ENCODE results near the gene NELL1. TPM values are rescaled to one million over a fixed set of nuclear protein-coding genes. Genes with fewer than 3 reads are reported as not detected.

NELL1 gene
- total RNA-seq, 1 donor from 2014 or later: not detected

DNA sequence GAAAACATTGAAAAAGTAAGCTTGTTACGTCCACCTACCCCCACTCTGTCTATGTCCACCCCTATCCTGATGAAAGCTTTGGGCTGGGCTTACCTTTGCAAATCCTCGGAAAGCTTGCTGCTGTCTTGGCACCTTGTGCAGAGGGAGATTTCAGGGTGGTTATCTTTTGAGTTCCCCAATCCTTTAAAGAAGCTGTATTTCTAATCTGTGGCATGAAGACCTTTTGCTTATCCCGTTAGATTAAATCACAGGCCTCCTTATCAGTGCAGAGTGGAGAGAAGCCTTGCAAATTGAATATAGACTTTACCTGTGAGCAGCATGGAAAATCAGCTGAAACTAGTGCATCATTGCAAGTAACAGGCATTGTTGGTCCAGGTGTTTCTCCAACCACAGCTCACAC, 942.9 kb downstream of the NELL1 start:
- peaks cover 2% of the 10 kb centered on the region for H3K9me3 Mint-ChIP-seq
- intact Hi-C loops (cut with micrococcal nuclease): no loop called here
- CTCF ChIA-PET: no interaction called here
- H3K4me1 Mint-ChIP-seq: no peaks in the 10 kb centered on the region
- TF ChIP-seq, protein P1, sequence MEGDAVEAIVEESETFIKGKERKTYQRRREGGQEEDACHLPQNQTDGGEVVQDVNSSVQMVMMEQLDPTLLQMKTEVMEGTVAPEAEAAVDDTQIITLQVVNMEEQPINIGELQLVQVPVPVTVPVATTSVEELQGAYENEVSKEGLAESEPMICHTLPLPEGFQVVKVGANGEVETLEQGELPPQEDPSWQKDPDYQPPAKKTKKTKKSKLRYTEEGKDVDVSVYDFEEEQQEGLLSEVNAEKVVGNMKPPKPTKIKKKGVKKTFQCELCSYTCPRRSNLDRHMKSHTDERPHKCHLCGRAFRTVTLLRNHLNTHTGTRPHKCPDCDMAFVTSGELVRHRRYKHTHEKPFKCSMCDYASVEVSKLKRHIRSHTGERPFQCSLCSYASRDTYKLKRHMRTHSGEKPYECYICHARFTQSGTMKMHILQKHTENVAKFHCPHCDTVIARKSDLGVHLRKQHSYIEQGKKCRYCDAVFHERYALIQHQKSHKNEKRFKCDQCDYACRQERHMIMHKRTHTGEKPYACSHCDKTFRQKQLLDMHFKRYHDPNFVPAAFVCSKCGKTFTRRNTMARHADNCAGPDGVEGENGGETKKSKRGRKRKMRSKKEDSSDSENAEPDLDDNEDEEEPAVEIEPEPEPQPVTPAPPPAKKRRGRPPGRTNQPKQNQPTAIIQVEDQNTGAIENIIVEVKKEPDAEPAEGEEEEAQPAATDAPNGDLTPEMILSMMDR (IDR thresholded peaks at IDR 0.05): no peak
- no peak overlapping the region for H3K4me3 Mint-ChIP-seq
- no peak overlapping the region for H3K27ac Mint-ChIP-seq
- DNase-seq (no peak), ATAC-seq (ENCODE audit: low read depth) (no peak)
- no peaks in the 10 kb centered on the region for H3K36me3 Mint-ChIP-seq (ENCODE audit: low read depth)
- POLR2A ChIA-PET: no interaction called here
- H3K27me3 Mint-ChIP-seq: no peaks in the 10 kb centered on the region

DNA sequence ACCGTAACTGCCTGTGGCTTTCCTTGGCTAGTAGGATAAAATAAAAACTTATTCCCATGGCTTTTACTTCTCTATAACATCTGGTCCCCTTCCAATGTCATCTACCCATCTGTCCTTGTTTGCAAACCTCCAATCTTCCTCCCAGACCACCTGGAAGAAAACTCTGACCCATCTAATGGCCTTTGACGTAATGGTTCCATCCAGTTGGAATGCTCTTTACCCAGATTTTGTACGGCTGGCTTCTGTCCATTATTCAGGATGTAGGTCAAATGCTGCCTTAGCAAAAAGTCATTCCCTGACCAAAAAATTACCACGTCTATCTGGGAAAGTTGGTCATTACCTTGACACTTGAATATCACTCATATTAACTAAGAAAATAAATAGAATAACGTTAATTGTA, 945.6 kb downstream of the NELL1 start:
- intact Hi-C loops (cut with micrococcal nuclease): no loop called here
- Mint-ChIP-seq H3K4me1 (no peaks in the 10 kb centered on the region), H3K27ac (no peak overlapping the region), H3K27me3 (no peaks in the 10 kb centered on the region), H3K4me3 (no peak overlapping the region), H3K9me3 (peaks cover 2% of the 10 kb centered on the region), H3K36me3 (ENCODE audit: low read depth) (no peaks in the 10 kb centered on the region)
- ATAC-seq (ENCODE audit: low read depth): no peak
- no peak for DNase-seq
- POLR2A ChIA-PET: no interaction called here
- TF ChIP-seq, protein P1 (IDR thresholded peaks at IDR 0.05): no peak
- CTCF ChIA-PET: no interaction called here

DNA sequence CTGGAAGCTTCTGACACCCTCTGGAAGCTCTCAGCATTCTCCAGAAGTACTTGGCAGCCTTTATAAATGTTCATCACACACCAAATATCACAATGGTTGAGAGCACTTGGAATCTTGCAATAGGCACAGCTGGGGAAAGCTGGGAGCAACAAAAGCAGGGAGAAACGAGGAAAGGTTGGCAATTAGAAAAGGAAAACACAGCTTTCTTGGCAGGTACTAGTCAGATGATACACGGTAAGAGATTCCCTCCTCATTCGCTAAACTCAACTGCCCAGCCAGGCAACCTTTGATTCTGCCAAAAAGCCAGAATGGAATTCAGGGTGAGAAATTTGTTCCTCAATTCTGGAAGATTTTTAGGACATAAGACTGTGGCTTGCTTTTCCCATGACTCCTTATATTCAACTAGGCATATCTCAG, 946.6 kb downstream of the NELL1 start:
- H3K27me3 Mint-ChIP-seq: no peaks in the 10 kb centered on the region
- TF ChIP-seq, protein P1 (IDR thresholded peaks at IDR 0.05): no peak
- H3K4me1 Mint-ChIP-seq: no peaks in the 10 kb centered on the region
- intact Hi-C loops (cut with micrococcal nuclease): no loop called here
- POLR2A ChIA-PET: no interaction called here
- H3K4me3 Mint-ChIP-seq: no peak overlapping the region
- no peak overlapping the region for H3K27ac Mint-ChIP-seq
- CTCF ChIA-PET: no interaction called here
- no peaks in the 10 kb centered on the region for H3K9me3 Mint-ChIP-seq
- no peak for ATAC-seq (ENCODE audit: low read depth)
- no peak for DNase-seq
- H3K36me3 Mint-ChIP-seq (ENCODE audit: low read depth): no peaks in the 10 kb centered on the region

DNA sequence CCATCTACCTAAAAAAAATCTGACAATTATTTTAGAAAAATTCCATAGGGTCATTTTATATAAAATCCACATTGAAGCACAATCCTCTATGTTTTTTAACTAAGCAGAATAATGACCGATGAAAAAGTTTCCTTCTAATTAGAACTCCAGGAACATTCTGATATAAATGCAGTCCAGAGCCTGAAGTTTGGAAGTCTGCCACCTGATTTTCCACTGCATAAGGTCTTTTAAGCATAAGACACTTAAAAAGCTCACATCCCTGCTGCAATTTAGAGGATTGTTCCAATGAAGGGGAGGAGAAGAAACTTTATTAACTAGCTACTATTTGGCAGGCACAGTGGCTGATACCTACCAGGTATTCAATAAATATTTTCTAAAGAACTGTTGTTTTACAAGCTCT, 953.2 kb downstream of the NELL1 start:
- no peak overlapping the region for H3K4me3 Mint-ChIP-seq
- no peaks in the 10 kb centered on the region for H3K27me3 Mint-ChIP-seq
- ChIA-PET POLR2A (no interaction called here), CTCF (no interaction called here)
- no peaks in the 10 kb centered on the region for H3K36me3 Mint-ChIP-seq (ENCODE audit: low read depth)
- H3K27ac Mint-ChIP-seq: no peak overlapping the region
- ATAC-seq (ENCODE audit: low read depth) (no peak), DNase-seq (no peak)
- peaks cover 6% of the 10 kb centered on the region for H3K9me3 Mint-ChIP-seq
- H3K4me1 Mint-ChIP-seq: no peaks in the 10 kb centered on the region
- intact Hi-C loops (cut with micrococcal nuclease): no loop called here
- TF ChIP-seq, protein P1 (IDR thresholded peaks at IDR 0.05): no peak

DNA sequence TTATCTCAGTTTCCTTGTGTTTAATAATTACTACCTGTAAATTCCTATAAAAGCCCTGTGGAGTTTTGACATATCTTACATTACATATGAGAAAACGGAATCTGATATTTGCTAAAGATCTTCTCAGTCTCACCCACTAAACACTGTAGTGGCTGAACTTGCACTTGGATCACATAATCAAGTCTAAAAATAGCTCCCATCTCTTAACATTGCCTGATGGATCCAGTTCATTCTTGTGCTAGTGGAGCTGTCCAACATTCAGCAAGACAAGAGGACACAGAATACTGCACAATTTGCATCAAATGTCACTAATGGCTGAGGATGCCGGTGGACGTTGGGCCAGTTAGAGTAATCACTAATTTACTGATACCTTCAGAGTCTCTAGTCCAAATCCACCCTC, 953.6 kb downstream of the NELL1 start:
- ChIA-PET POLR2A (no interaction called here), CTCF (no interaction called here)
- TF ChIP-seq, protein P1 (IDR thresholded peaks at IDR 0.05): no peak
- Mint-ChIP-seq H3K27me3 (no peaks in the 10 kb centered on the region), H3K4me3 (no peak overlapping the region), H3K36me3 (ENCODE audit: low read depth) (no peaks in the 10 kb centered on the region), H3K27ac (no peak overlapping the region), H3K9me3 (peaks cover 7% of the 10 kb centered on the region), H3K4me1 (no peaks in the 10 kb centered on the region)
- ATAC-seq (ENCODE audit: low read depth): no peak
- intact Hi-C loops (cut with micrococcal nuclease): no loop called here
- DNase-seq: no peak

Other genes with a start within 250 kb of the NELL1 start
- not detected in 2 replicates for gene SLC6A5, start 70.0 kb upstream of the NELL1 start, total RNA-seq